H9 (cell line): ENCODE results near the gene SPAG17. TPM values are rescaled to one million over a fixed set of nuclear protein-coding genes. Genes with fewer than 3 reads are reported as not detected.

Source experiments
- DNase-seq: peaks from one replicate; pipeline ENCODE4 v3.0.0-alpha.2; 2017
- H2AFZ ChIP-seq: one replicate; pipeline ENCODE4 v1.6.1; 2013; ENCODE audit warnings: mild to moderate bottlenecking, low read length, control low read depth, moderate library complexity
- H2AK5ac ChIP-seq: 2 replicates; pipeline ENCODE4 v1.6.1; 2013; ENCODE audit warnings: low read length, control low read depth, mixed read lengths; ENCODE audit not compliant: insufficient read length
- H2BK120ac ChIP-seq: one replicate; pipeline ENCODE4 v1.6.1; 2013; ENCODE audit warnings: low read depth, mild to moderate bottlenecking, low read length, control low read depth, inconsistent platforms; ENCODE audit not compliant: poor library complexity, severe bottlenecking
- H2BK12ac ChIP-seq: 2 replicates; pipeline ENCODE4 v1.6.1; 2013; ENCODE audit warnings: low read length, control low read depth, mixed read lengths, low read depth; ENCODE audit not compliant: insufficient read length
- H2BK15ac ChIP-seq: 2 replicates; pipeline ENCODE4 v1.6.1; 2013; ENCODE audit warnings: low read depth, low read length, control low read depth
- H2BK20ac ChIP-seq: one replicate; pipeline ENCODE4 v1.6.1; 2013; ENCODE audit warnings: low read depth, mild to moderate bottlenecking, low read length, control low read depth, inconsistent platforms; ENCODE audit not compliant: poor library complexity, severe bottlenecking
- H2BK5ac ChIP-seq: 2 replicates; pipeline ENCODE4 v1.6.1; 2013; ENCODE audit warnings: low read length, control low read depth, mixed read lengths; ENCODE audit not compliant: insufficient read length
- H3K14ac ChIP-seq: 2 replicates; pipeline ENCODE4 v1.6.1; 2013; ENCODE audit warnings: low read length, control low read depth; ENCODE audit not compliant: insufficient read depth
- H3K18ac ChIP-seq: 2 replicates; pipeline ENCODE4 v1.6.1; 2013; ENCODE audit warnings: low read depth, mild to moderate bottlenecking, mixed read lengths, low read length, control low read depth; ENCODE audit not compliant: insufficient read length
- H3K23ac ChIP-seq: 2 replicates; pipeline ENCODE4 v1.6.1; 2013; ENCODE audit warnings: low read length, control low read depth, mixed read lengths, low read depth; ENCODE audit not compliant: insufficient read length
- H3K23me2 ChIP-seq: 2 replicates; pipeline ENCODE4 v1.6.1; 2013; ENCODE audit warnings: low read depth, mild to moderate bottlenecking, mixed read lengths, low read length, control low read depth; ENCODE audit not compliant: insufficient read length, poor library complexity, severe bottlenecking
- H3K27ac ChIP-seq: 2 replicates; pipeline ENCODE4 v1.5.1; 2013; ENCODE audit warnings: low read length, control low read depth, mixed read lengths, low read depth; ENCODE audit not compliant: insufficient read length
- H3K27me3 ChIP-seq: 2 replicates; pipeline ENCODE4 v1.6.1; 2013; ENCODE audit warnings: low read length, control low read depth, inconsistent platforms; ENCODE audit not compliant: insufficient read depth
- H3K4ac ChIP-seq: 2 replicates; pipeline ENCODE4 v1.6.1; 2013; ENCODE audit warnings: low read depth, mild to moderate bottlenecking, control low read depth, inconsistent platforms, low read length, moderate library complexity
- H3K4me1 ChIP-seq: 2 replicates; pipeline ENCODE4 v1.6.1; 2013; ENCODE audit warnings: low read length, control low read depth, inconsistent platforms; ENCODE audit not compliant: insufficient read depth
- H3K4me2 ChIP-seq: 2 replicates; pipeline ENCODE4 v1.6.1; 2013; ENCODE audit warnings: low read length, control low read depth, mixed read lengths; ENCODE audit not compliant: insufficient read length, insufficient read depth
- H3K56ac ChIP-seq: 2 replicates; pipeline ENCODE4 v1.6.1; 2013; ENCODE audit warnings: low read depth, mild to moderate bottlenecking, mixed read lengths, low read length, control low read depth; ENCODE audit not compliant: insufficient read length
- H3K79me1 ChIP-seq: 2 replicates; pipeline ENCODE4 v1.6.1; 2013; ENCODE audit warnings: low read depth, mild to moderate bottlenecking, moderate library complexity, low read length, control low read depth, inconsistent platforms; ENCODE audit not compliant: insufficient read depth, poor library complexity, severe bottlenecking
- H3K79me2 ChIP-seq: 2 replicates; pipeline ENCODE4 v1.6.1; 2013; ENCODE audit warnings: low read length, control low read depth, inconsistent platforms; ENCODE audit not compliant: insufficient read depth
- H3K9ac ChIP-seq: 2 replicates; pipeline ENCODE4 v1.6.1; 2013; ENCODE audit warnings: low read length, control low read depth, mixed read lengths; ENCODE audit not compliant: insufficient read length; ENCODE audit errors: extremely low read depth
- H3K9me3 ChIP-seq: one replicate; pipeline ENCODE4 v1.6.1; 2013; ENCODE audit warnings: low read depth, low read length, inconsistent platforms; ENCODE audit not compliant: control insufficient read depth
- H3T11ph ChIP-seq: one replicate; pipeline ENCODE4 v1.6.1; 2013; ENCODE audit warnings: mild to moderate bottlenecking, low read length, control low read depth, inconsistent platforms
- H4K20me1 ChIP-seq: one replicate; pipeline ENCODE4 v1.6.1; 2013; ENCODE audit not compliant: control insufficient read depth, insufficient read length, insufficient read depth
- H4K5ac ChIP-seq: 2 replicates; pipeline ENCODE4 v1.6.1; 2013; ENCODE audit warnings: low read depth, mild to moderate bottlenecking, mixed read lengths, low read length, control low read depth; ENCODE audit not compliant: insufficient read length
- H4K8ac ChIP-seq: replicated peaks from 2 replicates; pipeline ENCODE4 v1.6.1; 2013; ENCODE audit warnings: low read length, control low read depth, mixed read lengths, low read depth; ENCODE audit not compliant: insufficient read length
- H4K91ac ChIP-seq: 2 replicates; pipeline ENCODE4 v1.6.1; 2013; ENCODE audit warnings: low read depth, mild to moderate bottlenecking, moderate library complexity, mixed read lengths, low read length, control low read depth; ENCODE audit not compliant: insufficient read length
- H3K27ac Mint-ChIP-seq, 3 experiments: 2 replicates in 2 of 3; 3 replicates in 1 of 3; pipeline ENCODE4 v1.8.0; 2020 to 2021; ENCODE audit warnings: mixed read lengths in 3 of 3, mild to moderate bottlenecking in 1 of 3, moderate library complexity in 1 of 3
- H3K27me3 Mint-ChIP-seq: 2 replicates; pipeline ENCODE4 v1.8.0; 2021; ENCODE audit warnings: low read depth, mild to moderate bottlenecking, moderate library complexity, mixed read lengths
- H3K36me3 Mint-ChIP-seq, 3 experiments: 2 replicates in 2 of 3; 3 replicates in 1 of 3; pipeline ENCODE4 v1.8.0; 2020 to 2021; ENCODE audit warnings: low read depth in 3 of 3, mixed read lengths in 3 of 3; ENCODE audit not compliant: insufficient read depth in 1 of 3
- H3K4me1 Mint-ChIP-seq, 2 experiments: 2 replicates each; pipeline ENCODE4 v1.8.0; 2020; ENCODE audit warnings: mixed read lengths in 2 of 2
- H3K4me3 Mint-ChIP-seq, 2 experiments: 2 replicates in 1 of 2; 3 replicates in 1 of 2; pipeline ENCODE4 v1.8.0; 2020 to 2021; ENCODE audit warnings: mild to moderate bottlenecking in 2 of 2, mixed read lengths in 2 of 2, moderate library complexity in 1 of 2
- H3K9me3 Mint-ChIP-seq, 2 experiments: 2 replicates in 1 of 2; 3 replicates in 1 of 2; pipeline ENCODE4 v1.8.0; 2020; ENCODE audit warnings: mild to moderate bottlenecking in 2 of 2, mixed read lengths in 2 of 2, moderate library complexity in 1 of 2
- WGBS: extraction: QIAGEN DNeasy Blood & Tissue Kit; methylation state at CpG from one replicate; pipeline ENCODE4 v1.1.7; 2013; ENCODE audit warnings: missing lambda C conversion rate, low lambda C conversion rate, mixed read lengths; ENCODE audit not compliant: insufficient read length; ENCODE audit errors: extremely low coverage; 5-methylcytosine and 5-hydroxymethylcytosine counted together
- total RNA-seq: library from RNA; stranded (reverse); gene quantifications from 2 replicates; pipeline ENCODE4 v1.2.1, GENCODE V29; 2021
- TF ChIP-seq, protein P1 (sequence below): fragments of 200-600 bp; sonication (generic); conservative IDR thresholded peaks from 3 replicates; pipeline ENCODE4 v1.8.0; 2021; ENCODE audit warnings: antibody characterized with exemption, mild to moderate bottlenecking

The SPAG17 gene
- total RNA-seq, 1 experiment from 2014 or later, result 0.37 TPM

DNA sequence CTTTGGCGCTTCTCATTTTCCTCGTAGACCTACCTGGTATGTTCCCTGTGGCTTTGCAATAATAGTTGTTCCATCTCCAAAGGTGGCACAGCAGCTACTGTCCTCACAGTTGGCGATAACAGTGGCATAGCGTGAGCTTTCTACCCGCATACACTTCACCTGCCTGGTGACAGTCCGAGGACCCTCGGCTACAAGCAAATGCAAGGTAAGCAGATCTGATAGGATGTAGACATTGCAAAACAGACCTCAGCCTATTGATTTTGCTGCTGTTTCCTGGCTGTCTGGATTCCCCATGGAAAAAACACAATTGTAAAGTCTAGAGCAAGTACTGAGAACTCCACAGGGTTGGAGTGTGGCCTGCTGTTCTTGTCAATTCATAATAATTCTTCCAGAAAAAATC is 177.0 kb downstream of the SPAG17 start:
- H3K27me3 Mint-ChIP-seq, result no peaks in the 10 kb centered on the region
- Histone ChIP-seq H3K14ac (no peak overlapping the region), H3K4ac (no peak overlapping the region), H3K23me2 (no peaks in the 10 kb centered on the region), H2BK20ac (no peak overlapping the region), H4K20me1 (no peaks in the 10 kb centered on the region), H2BK12ac (no peak overlapping the region), H2BK120ac (no peak overlapping the region), H2BK5ac (no peak overlapping the region), H3K4me1 (no peaks in the 10 kb centered on the region), H3K27ac (no peak overlapping the region), H3K79me1 (no peaks in the 10 kb centered on the region), H3K23ac (no peak overlapping the region), H3K18ac (no peak overlapping the region), H3K9ac (no peak overlapping the region), H4K8ac (no peak overlapping the region), H3K4me2 (no peak overlapping the region), H3K9me3 (no peaks in the 10 kb centered on the region), H3T11ph (no peak overlapping the region), H4K5ac (no peak overlapping the region), H4K91ac (no peak overlapping the region), H2BK15ac (no peak overlapping the region), H3K79me2 (no peaks in the 10 kb centered on the region), H2AK5ac (no peak overlapping the region), H3K27me3 (no peaks in the 10 kb centered on the region), H2AFZ (no peak overlapping the region), H3K56ac (no peak overlapping the region)
- peaks cover 0 to 5% of the 10 kb centered on the region in 2 experiments; a peak in 1 of 5 replicates for H3K9me3 Mint-ChIP-seq
- no peak overlapping the region for H3K4me3 Mint-ChIP-seq
- no peaks in the 10 kb centered on the region for H3K36me3 Mint-ChIP-seq
- no peak for DNase-seq
- H3K27ac Mint-ChIP-seq, result no peak overlapping the region; a peak in 1 of 7 replicates
- TF ChIP-seq, protein P1, sequence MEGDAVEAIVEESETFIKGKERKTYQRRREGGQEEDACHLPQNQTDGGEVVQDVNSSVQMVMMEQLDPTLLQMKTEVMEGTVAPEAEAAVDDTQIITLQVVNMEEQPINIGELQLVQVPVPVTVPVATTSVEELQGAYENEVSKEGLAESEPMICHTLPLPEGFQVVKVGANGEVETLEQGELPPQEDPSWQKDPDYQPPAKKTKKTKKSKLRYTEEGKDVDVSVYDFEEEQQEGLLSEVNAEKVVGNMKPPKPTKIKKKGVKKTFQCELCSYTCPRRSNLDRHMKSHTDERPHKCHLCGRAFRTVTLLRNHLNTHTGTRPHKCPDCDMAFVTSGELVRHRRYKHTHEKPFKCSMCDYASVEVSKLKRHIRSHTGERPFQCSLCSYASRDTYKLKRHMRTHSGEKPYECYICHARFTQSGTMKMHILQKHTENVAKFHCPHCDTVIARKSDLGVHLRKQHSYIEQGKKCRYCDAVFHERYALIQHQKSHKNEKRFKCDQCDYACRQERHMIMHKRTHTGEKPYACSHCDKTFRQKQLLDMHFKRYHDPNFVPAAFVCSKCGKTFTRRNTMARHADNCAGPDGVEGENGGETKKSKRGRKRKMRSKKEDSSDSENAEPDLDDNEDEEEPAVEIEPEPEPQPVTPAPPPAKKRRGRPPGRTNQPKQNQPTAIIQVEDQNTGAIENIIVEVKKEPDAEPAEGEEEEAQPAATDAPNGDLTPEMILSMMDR, result no peak
- H3K4me1 Mint-ChIP-seq, result peaks cover 0 to 7% of the 10 kb centered on the region in 2 experiments; a peak in 1 of 4 replicates
- WGBS, result no CpG with 5 or more reads among the region's 7 CpGs
